MM.1S (cell line): Measurements from ENCODE around the gene FOXO3.

Source experiments
- DNase-seq: peaks from one replicate; pipeline ENCODE4 v3.0.0-alpha.2; 2015
- H2AFZ ChIP-seq: fragments of 300-600 bp; sonication (generic); 2 replicates; pipeline ENCODE4 v1.6.0; 2016; ENCODE audit warnings: antibody characterized with exemption, low read length
- H3F3A ChIP-seq: fragments of 300-600 bp; sonication (generic); 2 replicates; pipeline ENCODE4 v1.6.1; 2016; ENCODE audit warnings: mild to moderate bottlenecking, antibody characterized with exemption, low read length, moderate library complexity, mixed read lengths; ENCODE audit not compliant: insufficient read depth
- H3K27ac ChIP-seq: fragments of 300-600 bp; sonication (generic); 2 replicates; pipeline ENCODE4 v1.5.1; 2016; ENCODE audit warnings: mild to moderate bottlenecking, low read length
- H3K27me3 ChIP-seq: fragments of 300-600 bp; sonication (generic); replicated peaks from 2 replicates; pipeline ENCODE4 v1.6.0; 2016; ENCODE audit warnings: low read length; ENCODE audit not compliant: insufficient read depth
- H3K36me3 ChIP-seq: fragments of 300-600 bp; sonication (generic); replicated peaks from 2 replicates; pipeline ENCODE4 v1.6.1; 2016; ENCODE audit warnings: mild to moderate bottlenecking, low read length, mixed read lengths; ENCODE audit not compliant: insufficient read depth
- H3K4me1 ChIP-seq: fragments of 300-600 bp; sonication (generic); 2 replicates; pipeline ENCODE4 v1.6.1; 2016; ENCODE audit warnings: low read length, mixed read lengths
- H3K4me2 ChIP-seq: fragments of 300-600 bp; sonication (generic); 2 replicates; pipeline ENCODE4 v1.6.0; 2016; ENCODE audit warnings: low read depth, low read length
- H3K4me3 ChIP-seq: fragments of 300-600 bp; sonication (generic); 2 replicates; pipeline ENCODE4 v1.5.1; 2016; ENCODE audit warnings: low read length, mixed read lengths
- H3K79me2 ChIP-seq: fragments of 300-600 bp; sonication (generic); 2 replicates; pipeline ENCODE4 v1.6.1; 2016; ENCODE audit warnings: mixed run types, low read length, mixed read lengths
- H3K9ac ChIP-seq: fragments of 300-600 bp; sonication (generic); 2 replicates; pipeline ENCODE4 v1.6.1; 2016; ENCODE audit warnings: low read length, mixed read lengths
- H3K9me2 ChIP-seq: fragments of 300-600 bp; sonication (generic); replicated peaks from 2 replicates; pipeline ENCODE4 v1.6.1; 2016; ENCODE audit warnings: mild to moderate bottlenecking, low read length, mixed read lengths; ENCODE audit not compliant: insufficient read depth
- H3K9me3 ChIP-seq: fragments of 300-600 bp; sonication (generic); replicated peaks from 2 replicates; pipeline ENCODE4 v1.6.1; 2016; ENCODE audit warnings: mild to moderate bottlenecking, low read length, mixed read lengths; ENCODE audit not compliant: insufficient read depth
- H4K20me1 ChIP-seq: fragments of 300-600 bp; sonication (generic); 2 replicates; pipeline ENCODE4 v1.6.1; 2016; ENCODE audit warnings: mild to moderate bottlenecking, low read length, moderate library complexity, mixed read lengths; ENCODE audit not compliant: insufficient read depth
- CTCF ChIP-seq: fragments of 300-600 bp; sonication (generic); IDR thresholded peaks from 2 replicates; pipeline ENCODE4 v1.5.1; 2016; ENCODE audit warnings: antibody characterized with exemption, low read length, mixed read lengths
- EZH2 ChIP-seq: fragments of 300-600 bp; sonication (generic); optimal IDR thresholded peaks from 2 replicates; pipeline ENCODE3; 2017; ENCODE audit warnings: low read depth, mild to moderate bottlenecking, antibody characterized with exemption, low read length, mixed read lengths
- EZH2phosphoT487 ChIP-seq: fragments of 300-600 bp; sonication (generic); IDR thresholded peaks from 2 replicates; pipeline ENCODE4 v1.6.1; 2018; ENCODE audit warnings: antibody characterized with exemption, low read length

Gene FOXO3

GRCh38 chr6:108581932-108582475 lies 21.3 kb downstream of the FOXO3 start:
- Histone ChIP-seq H3K4me2 (peak overlapping the region; percentile 70), H3K9me3 (no peaks in the 10 kb centered on the region), H3K27me3 (no peaks in the 10 kb centered on the region), H3K9ac (peak overlapping the region; percentile 51), H3K4me1 (peaks cover 90% of the 10 kb centered on the region), H4K20me1 (peaks cover 58% of the 10 kb centered on the region; the same call in 1 of the 2 replicates), H2AFZ (no peak overlapping the region), H3K27ac (peak overlapping the region; percentile 80), H3K79me2 (peaks cover 98% of the 10 kb centered on the region), H3K36me3 (no peaks in the 10 kb centered on the region), H3K9me2 (no peaks in the 10 kb centered on the region), H3F3A (peaks cover 97% of the 10 kb centered on the region), H3K4me3 (peak overlapping the region; percentile 37)
- TF ChIP-seq EZH2 (no peak), EZH2phosphoT487 (no peak), CTCF (no peak)
- no peak for DNase-seq

- no peak for DNase-seq
- Histone ChIP-seq H3K27ac (peak overlapping the region; percentile 80), H3K9me2 (no peaks in the 10 kb centered on the region), H3K36me3 (no peaks in the 10 kb centered on the region), H3K27me3 (no peaks in the 10 kb centered on the region), H3K79me2 (peaks cover 98% of the 10 kb centered on the region), H2AFZ (no peak overlapping the region), H3K4me3 (peak overlapping the region; percentile 37), H3F3A (peaks cover 97% of the 10 kb centered on the region), H3K4me2 (peak overlapping the region; percentile 70), H3K9me3 (no peaks in the 10 kb centered on the region), H3K4me1 (peaks cover 90% of the 10 kb centered on the region), H4K20me1 (peaks cover 58% of the 10 kb centered on the region; the same call in 1 of the 2 replicates), H3K9ac (peak overlapping the region; percentile 51)
- TF ChIP-seq EZH2phosphoT487: no peak
- TF ChIP-seq CTCF: no peak
Observed at GRCh38 chr6:108582618-108583017, 21.9 kb downstream of the FOXO3 start.

- peak overlapping the region; percentile 80; the same call in 1 of the 2 replicates for H3K27ac ChIP-seq
- H3F3A ChIP-seq: peaks cover 97% of the 10 kb centered on the region
- H3K4me1 ChIP-seq: peaks cover 89% of the 10 kb centered on the region
- no peak for TF ChIP-seq EZH2phosphoT487
- TF ChIP-seq CTCF: no peak
- TF ChIP-seq EZH2: no peak
- peaks cover 98% of the 10 kb centered on the region for H3K79me2 ChIP-seq
- no peaks in the 10 kb centered on the region for H3K9me3 ChIP-seq
- no peaks in the 10 kb centered on the region for H3K9me2 ChIP-seq
- DNase-seq: no peak
- H3K9ac ChIP-seq: peak overlapping the region; percentile 51; the same call in 1 of the 2 replicates
- H2AFZ ChIP-seq: no peak overlapping the region
- peaks cover 56% of the 10 kb centered on the region for H4K20me1 ChIP-seq
- H3K27me3 ChIP-seq: no peaks in the 10 kb centered on the region
- peak overlapping the region; percentile 37 for H3K4me3 ChIP-seq
- H3K4me2 ChIP-seq: peak overlapping the region; percentile 70
- H3K36me3 ChIP-seq: no peaks in the 10 kb centered on the region
Observed at GRCh38 chr6:108584323-108584722, 23.6 kb downstream of the FOXO3 start.
